Erythroblast (primary cell): Measurements from ENCODE around the gene FAS.
A peak's percentile ranks its signal among the peaks of the same experiment; 100 is the strongest.

ENCODE experiments used
- DNase-seq, 2 experiments: peaks; one replicate each; lab custom pipeline; 2025; lab: John Stamatoyannopoulos, UW
- GATA1 ChIP-seq: IDR thresholded peaks from 2 replicates; pipeline ENCODE4 v1.6.1; 2011; ENCODE audit warnings: low read depth, mild to moderate bottlenecking, control low read depth, low read length, moderate library complexity
- POLR2A ChIP-seq: IDR thresholded peaks from 2 replicates; pipeline ENCODE4 v1.6.1; 2011; ENCODE audit warnings: mild to moderate bottlenecking, low read length

FAS gene

DNA sequence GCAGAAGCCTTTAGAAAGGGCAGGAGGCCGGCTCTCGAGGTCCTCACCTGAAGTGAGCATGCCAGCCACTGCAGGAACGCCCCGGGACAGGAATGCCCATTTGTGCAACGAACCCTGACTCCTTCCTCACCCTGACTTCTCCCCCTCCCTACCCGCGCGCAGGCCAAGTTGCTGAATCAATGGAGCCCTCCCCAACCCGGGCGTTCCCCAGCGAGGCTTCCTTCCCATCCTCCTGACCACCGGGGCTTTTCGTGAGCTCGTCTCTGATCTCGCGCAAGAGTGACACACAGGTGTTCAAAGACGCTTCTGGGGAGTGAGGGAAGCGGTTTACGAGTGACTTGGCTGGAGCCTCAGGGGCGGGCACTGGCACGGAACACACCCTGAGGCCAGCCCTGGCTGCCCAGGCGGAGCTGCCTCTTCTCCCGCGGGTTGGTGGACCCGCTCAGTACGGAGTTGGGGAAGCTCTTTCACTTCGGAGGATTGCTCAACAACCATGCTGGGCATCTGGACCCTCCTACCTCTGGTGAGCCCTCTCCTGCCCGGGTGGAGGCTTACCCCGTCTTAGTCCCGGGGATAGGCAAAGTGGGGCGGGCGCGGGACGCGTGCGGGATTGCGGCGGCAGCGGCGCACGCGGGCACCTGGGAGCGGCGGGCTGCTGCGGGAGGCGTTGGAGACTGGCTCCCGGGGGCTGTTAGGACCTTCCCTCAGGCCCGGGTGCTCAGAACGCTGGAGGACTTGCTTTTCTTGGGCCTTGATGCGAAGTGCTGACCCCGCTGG is at the start of gene FAS:
Gene FAS (plus strand): TSS at position 415 of the 777 bp plus-strand sequence. CDS start 79 bp downstream, at position 494.
- peak; percentile 55 to 69 for DNase-seq
- TF ChIP-seq POLR2A (peak; percentile 65), GATA1 (no peak)

DNA sequence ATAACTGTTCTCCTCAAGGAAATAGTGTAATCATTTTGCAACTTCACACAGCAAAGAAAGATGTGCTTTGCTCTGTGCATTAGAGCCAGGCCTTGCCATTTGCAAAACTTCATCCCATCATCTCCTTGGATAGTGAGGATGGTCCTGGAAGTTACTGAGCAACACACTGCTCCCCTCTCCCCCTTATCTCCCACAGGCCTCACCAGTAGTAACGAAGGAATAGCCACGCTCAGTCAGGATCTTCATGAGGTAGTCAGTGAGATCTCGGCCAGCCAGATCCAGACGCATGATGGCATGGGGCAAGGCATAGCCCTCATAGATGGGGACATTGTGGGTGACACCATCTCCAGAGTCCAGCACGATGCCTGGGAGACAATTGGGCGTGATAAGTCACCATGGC is 49.6 kb upstream of the FAS start:
- no peak for TF ChIP-seq GATA1
- no peak for TF ChIP-seq POLR2A
- no peak for DNase-seq

DNA sequence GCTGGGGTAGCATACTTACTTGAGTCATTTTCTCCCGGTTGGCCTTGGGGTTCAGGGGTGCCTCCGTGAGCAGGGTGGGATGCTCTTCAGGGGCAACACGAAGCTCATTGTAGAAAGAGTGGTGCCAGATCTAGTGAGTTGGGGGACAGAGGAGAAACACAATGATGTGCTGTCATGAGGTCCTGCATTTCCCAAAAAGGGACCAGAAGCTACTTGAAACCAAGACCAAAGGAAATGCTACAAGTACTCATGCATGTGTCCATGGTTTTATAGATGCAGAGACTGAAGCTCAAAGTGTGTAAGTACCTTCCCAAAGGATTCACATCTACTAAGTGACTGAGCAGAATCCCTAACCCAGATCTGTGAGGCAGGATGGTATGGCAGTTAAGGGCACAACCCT is 46.8 kb upstream of the FAS start:
- DNase-seq = no peak
- no peak for TF ChIP-seq GATA1
- no peak for TF ChIP-seq POLR2A

DNA sequence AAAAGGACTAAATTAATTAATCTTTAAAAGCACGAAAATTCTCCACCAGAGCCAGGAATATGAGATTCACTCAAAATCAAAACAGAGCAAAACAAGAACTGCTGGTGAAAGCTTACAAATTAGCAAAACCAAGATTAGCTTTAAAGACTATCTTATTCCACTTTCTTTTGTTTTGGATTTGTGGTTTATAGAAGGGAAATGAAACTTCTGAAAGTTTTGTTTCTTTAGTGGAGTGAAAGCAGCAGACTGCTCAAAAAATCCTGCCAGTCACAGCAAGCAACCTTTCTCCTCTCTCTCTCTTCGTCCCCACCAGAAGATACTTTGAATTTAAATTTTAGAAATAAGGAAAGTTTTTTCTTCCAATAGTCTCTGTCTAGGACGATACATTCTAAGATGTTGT is 45.8 kb upstream of the FAS start:
- DNase-seq = no peak
- TF ChIP-seq POLR2A (no peak), GATA1 (no peak)

DNA sequence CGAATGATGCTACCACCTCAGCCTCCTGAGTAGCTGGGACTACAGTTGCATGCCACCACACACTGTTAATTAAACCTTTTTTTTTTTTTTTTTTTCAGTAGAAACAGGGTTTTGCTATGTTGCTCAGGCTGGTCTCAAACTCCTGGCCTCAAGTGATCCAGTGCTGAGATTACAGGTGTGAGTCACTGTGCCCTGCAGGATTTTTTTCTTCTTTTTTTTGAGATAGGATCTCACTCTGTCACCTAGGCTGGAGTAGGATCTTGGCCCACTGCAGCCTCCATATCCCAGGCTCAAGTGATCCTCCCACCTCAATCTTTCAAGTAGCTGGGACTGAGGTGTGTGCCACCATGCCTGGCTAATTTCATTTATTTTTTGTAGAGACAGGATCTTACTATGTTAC is 44.4 kb upstream of the FAS start:
- TF ChIP-seq POLR2A (no peak), GATA1 (no peak)
- DNase-seq = no peak

DNA sequence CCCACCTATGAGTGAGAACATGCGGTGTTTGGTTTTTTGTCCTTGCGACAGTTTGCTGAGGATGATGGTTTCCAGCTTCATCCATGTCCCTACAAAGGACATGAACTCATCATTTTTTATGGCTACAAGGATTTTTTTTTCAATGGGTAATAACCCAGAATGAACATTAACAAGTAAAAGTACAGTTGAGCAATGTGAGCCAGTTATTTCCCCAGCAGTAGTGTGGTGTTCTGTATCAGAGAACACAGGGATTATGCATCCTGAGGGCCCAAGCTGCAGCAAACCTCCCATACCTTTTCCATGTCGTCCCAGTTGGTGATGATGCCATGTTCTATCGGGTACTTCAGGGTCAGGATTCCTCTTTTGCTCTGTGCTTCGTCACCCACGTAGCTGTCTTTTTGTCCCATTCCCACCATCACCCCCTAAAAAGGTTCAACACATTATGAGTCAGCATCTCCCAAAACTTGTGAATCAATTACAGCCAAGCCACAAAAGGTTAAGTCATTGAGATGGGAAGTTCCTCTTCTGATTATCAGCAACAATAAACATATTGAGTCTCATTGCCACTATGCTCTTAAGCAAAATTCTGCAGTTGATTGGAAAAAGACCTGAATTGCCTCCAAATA is 43.5 kb upstream of the FAS start:
- TF ChIP-seq GATA1 (no peak), POLR2A (no peak)
- no peak for DNase-seq

DNA sequence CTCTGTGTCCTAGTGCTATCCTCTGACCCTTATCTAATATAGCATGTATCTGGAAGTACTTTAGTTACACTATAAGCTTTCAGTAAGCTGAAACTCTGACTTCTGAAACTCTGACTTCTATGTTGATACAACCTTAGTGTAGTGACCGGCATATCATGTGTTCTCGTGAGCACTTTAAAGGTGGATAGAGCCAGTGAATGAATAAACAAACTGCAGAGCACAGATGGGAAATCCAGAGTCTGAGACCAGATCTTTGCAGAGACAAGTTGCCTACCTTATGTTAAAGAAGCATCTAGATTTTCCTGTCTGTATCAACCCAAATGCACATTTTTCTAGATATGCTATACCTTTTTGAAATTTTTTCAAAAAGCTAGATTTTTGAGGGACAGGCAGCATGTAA is 41.5 kb upstream of the FAS start:
- no peak for TF ChIP-seq POLR2A
- TF ChIP-seq GATA1 = no peak
- DNase-seq = no peak

DNA sequence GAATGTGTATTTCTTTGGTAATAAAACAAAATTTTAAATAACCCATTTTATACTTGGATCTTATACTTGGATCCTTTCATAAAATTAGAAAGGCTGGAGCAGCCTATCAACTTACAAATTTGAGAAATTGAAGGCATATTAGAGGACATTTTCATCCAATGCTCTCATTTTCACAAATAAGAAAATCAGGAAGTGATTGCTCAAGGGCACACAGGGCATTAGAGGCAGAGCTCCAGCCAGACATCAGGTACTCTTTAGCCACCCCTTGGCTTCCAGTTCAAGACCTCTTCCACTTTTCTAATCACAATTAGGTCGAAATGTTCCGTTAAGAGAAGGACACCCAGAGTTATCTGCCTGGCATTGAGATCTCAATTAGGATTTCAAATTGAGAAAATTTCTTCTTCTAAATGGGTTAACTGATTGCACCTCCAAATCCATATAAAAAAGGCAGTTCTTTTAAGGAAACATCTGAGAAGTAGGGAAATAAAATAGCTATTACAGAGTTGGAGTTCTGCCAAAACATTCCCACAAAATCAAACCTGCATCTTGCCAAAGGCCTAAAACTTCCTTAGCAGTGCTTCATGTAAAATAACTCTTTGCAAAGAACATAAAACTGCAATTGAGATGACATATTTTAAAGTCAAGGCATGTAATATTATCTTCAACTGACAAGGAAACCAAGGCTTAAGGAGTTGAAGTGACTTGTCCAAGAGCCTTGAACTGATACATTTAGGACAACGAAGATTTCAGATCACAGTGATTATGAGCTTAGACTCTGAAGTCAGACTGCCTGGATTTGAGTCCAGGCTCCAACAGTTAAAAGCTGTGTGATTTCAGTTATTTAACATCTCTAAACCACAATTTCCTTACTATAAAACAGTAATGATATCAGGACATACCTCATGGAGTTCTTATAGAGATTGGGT is 40.4 kb upstream of the FAS start:
- no peak for TF ChIP-seq POLR2A
- no peak for TF ChIP-seq GATA1
- no peak for DNase-seq

DNA sequence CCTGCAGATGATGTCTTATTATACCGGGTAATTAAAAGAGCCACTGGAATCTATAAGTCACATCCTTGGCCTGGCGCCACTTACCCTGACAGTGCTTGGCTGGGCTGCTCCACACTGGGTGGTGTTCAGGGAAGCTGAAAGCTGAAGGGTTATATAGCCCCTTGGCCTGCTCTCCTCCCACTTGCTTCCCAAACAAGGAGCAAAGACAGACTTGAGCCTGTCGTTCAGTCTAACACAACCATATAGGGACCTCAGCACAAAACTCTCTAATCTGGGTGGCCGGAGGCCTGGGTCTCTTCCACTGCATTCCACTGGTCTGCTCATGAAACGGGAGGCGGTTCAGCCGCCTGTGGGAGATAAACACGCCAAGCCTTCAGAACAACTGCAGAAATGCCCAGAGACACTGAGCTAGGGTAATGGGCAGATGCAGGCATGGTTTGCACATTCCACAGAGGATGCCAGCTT is 37.9 kb upstream of the FAS start, which contains the start of gene ACTA2:
Gene ACTA2 (minus strand): TSS at position 127 of the 465 bp plus-strand sequence. CDS start 3,843 bp downstream, outside the sequence.
- peak in 1 of 2 experiments; percentile 23 for DNase-seq
- no peak for TF ChIP-seq POLR2A
- TF ChIP-seq GATA1 = no peak

DNA sequence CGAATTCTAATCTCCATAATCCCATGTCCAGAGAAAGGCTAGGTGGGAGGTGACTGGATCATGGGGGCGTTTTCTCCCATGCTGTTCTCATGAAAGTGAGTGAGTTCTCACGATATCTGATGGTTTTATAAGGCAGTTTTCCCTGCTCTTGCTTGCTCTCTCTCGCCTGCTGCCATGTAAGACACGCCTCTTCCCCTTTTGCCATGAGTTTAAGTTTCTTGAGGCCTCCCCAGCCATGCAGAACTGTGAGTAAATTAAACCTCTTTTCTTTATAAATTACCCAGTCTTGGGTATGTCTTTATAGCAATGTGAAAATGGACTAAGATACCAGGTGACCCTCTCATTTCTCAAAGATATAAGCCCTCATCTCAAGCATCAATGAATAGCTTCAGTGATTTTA is 36.9 kb upstream of the FAS start:
- no peak for TF ChIP-seq GATA1
- no peak for TF ChIP-seq POLR2A
- DNase-seq = no peak

DNA sequence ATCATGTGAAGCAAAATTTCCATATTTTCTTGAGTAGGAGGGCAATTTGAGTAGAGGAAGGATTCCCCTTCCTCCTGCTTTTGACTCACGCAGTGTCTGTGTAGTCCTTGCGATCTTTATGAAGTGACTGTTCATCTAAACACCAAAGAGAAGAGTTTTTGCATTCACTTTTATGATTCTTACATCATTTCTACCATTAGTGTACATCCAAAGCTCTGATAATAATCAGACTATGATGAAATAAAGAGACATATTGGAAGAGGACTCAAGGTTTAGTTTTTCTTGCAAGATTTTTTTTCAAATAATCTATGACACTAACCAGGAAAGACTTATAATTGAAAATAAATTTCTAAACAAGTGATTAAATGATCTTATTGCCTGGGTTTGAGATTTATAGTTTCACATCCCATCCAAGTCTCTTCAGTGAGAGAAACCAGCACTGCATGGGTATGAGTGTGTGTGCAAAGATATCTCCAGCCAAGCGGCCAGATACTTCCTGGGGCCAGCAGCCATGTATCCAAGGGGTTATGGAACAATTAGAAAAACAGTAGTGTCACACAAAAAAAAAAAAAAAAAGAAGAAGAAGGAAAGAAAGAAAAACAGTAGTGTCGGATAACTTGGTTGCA is 36.0 kb upstream of the FAS start:
- TF ChIP-seq POLR2A (no peak), GATA1 (no peak)

DNA sequence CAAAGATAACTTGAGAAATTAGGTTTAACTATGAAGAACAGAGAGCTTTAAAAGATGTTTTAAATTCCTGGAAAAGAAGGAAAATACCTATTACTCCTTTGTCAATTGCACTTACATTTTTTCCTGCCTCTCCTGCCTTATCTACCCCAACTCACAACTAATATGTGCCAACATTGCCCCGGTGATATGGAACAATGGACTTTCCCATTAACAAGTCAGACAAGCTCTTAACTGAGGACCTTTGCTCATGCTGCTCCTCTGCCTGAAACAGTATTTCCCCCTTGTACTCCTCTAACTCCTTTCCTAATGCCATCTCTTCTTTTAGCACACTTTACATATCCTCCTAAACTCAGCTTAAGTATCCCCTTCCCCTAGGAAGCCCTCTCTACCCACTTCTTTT is 33.2 kb upstream of the FAS start:
- no peak for TF ChIP-seq POLR2A
- TF ChIP-seq GATA1 = no peak
- no peak for DNase-seq

More for the DNA sequence above, 36.0 kb upstream of the FAS start:
- DNase-seq = peak in 1 of 2 experiments; percentile 25

DNA sequence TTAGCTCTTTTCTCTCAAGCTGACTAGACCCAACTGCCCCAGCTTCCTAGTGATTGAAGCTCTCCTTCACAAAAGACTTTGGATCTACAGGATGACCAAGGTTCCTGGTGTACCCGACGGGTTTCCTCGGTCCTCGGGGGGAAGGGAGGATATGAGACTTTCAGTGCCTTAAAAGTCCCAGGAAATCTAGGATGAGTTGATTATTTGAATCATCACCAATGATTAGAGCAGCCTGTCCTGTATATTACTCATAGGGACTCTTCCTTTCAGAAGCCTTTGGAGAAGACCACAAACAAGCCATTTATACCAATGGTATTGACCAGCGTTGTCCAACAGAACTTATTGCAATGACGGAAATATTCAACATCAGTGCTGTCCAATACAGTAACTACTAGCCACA is 31.9 kb upstream of the FAS start:
- DNase-seq = no peak

More for the DNA sequence above, 31.9 kb upstream of the FAS start:
- TF ChIP-seq GATA1 = no peak
- no peak for TF ChIP-seq POLR2A
